H9 (cell line): Measurements from ENCODE around the gene PARVB. TPM values are rescaled to one million over a fixed set of nuclear protein-coding genes. Genes with fewer than 3 reads are reported as not detected.
A peak's percentile ranks its signal among the peaks of the same experiment; 100 is the strongest.

Source experiments
- DNase-seq: peaks from one replicate; pipeline ENCODE4 v3.0.0-alpha.2; 2017
- H2AFZ ChIP-seq: one replicate; pipeline ENCODE4 v1.6.1; 2013; ENCODE audit warnings: mild to moderate bottlenecking, low read length, control low read depth, moderate library complexity
- H2AK5ac ChIP-seq: 2 replicates; pipeline ENCODE4 v1.6.1; 2013; ENCODE audit warnings: low read length, control low read depth, mixed read lengths; ENCODE audit not compliant: insufficient read length
- H2BK120ac ChIP-seq: one replicate; pipeline ENCODE4 v1.6.1; 2013; ENCODE audit warnings: low read depth, mild to moderate bottlenecking, low read length, control low read depth, inconsistent platforms; ENCODE audit not compliant: poor library complexity, severe bottlenecking
- H2BK12ac ChIP-seq: 2 replicates; pipeline ENCODE4 v1.6.1; 2013; ENCODE audit warnings: low read length, control low read depth, mixed read lengths, low read depth; ENCODE audit not compliant: insufficient read length
- H2BK15ac ChIP-seq: 2 replicates; pipeline ENCODE4 v1.6.1; 2013; ENCODE audit warnings: low read depth, low read length, control low read depth
- H2BK20ac ChIP-seq: one replicate; pipeline ENCODE4 v1.6.1; 2013; ENCODE audit warnings: low read depth, mild to moderate bottlenecking, low read length, control low read depth, inconsistent platforms; ENCODE audit not compliant: poor library complexity, severe bottlenecking
- H2BK5ac ChIP-seq: 2 replicates; pipeline ENCODE4 v1.6.1; 2013; ENCODE audit warnings: low read length, control low read depth, mixed read lengths; ENCODE audit not compliant: insufficient read length
- H3K14ac ChIP-seq: 2 replicates; pipeline ENCODE4 v1.6.1; 2013; ENCODE audit warnings: low read length, control low read depth; ENCODE audit not compliant: insufficient read depth
- H3K18ac ChIP-seq: 2 replicates; pipeline ENCODE4 v1.6.1; 2013; ENCODE audit warnings: low read depth, mild to moderate bottlenecking, mixed read lengths, low read length, control low read depth; ENCODE audit not compliant: insufficient read length
- H3K23ac ChIP-seq: 2 replicates; pipeline ENCODE4 v1.6.1; 2013; ENCODE audit warnings: low read length, control low read depth, mixed read lengths, low read depth; ENCODE audit not compliant: insufficient read length
- H3K23me2 ChIP-seq: 2 replicates; pipeline ENCODE4 v1.6.1; 2013; ENCODE audit warnings: low read depth, mild to moderate bottlenecking, mixed read lengths, low read length, control low read depth; ENCODE audit not compliant: insufficient read length, poor library complexity, severe bottlenecking
- H3K27ac ChIP-seq: 2 replicates; pipeline ENCODE4 v1.5.1; 2013; ENCODE audit warnings: low read length, control low read depth, mixed read lengths, low read depth; ENCODE audit not compliant: insufficient read length
- H3K27me3 ChIP-seq: 2 replicates; pipeline ENCODE4 v1.6.1; 2013; ENCODE audit warnings: low read length, control low read depth, inconsistent platforms; ENCODE audit not compliant: insufficient read depth
- H3K4ac ChIP-seq: 2 replicates; pipeline ENCODE4 v1.6.1; 2013; ENCODE audit warnings: low read depth, mild to moderate bottlenecking, control low read depth, inconsistent platforms, low read length, moderate library complexity
- H3K4me1 ChIP-seq: 2 replicates; pipeline ENCODE4 v1.6.1; 2013; ENCODE audit warnings: low read length, control low read depth, inconsistent platforms; ENCODE audit not compliant: insufficient read depth
- H3K4me2 ChIP-seq: 2 replicates; pipeline ENCODE4 v1.6.1; 2013; ENCODE audit warnings: low read length, control low read depth, mixed read lengths; ENCODE audit not compliant: insufficient read length, insufficient read depth
- H3K56ac ChIP-seq: 2 replicates; pipeline ENCODE4 v1.6.1; 2013; ENCODE audit warnings: low read depth, mild to moderate bottlenecking, mixed read lengths, low read length, control low read depth; ENCODE audit not compliant: insufficient read length
- H3K79me1 ChIP-seq: 2 replicates; pipeline ENCODE4 v1.6.1; 2013; ENCODE audit warnings: low read depth, mild to moderate bottlenecking, moderate library complexity, low read length, control low read depth, inconsistent platforms; ENCODE audit not compliant: insufficient read depth, poor library complexity, severe bottlenecking
- H3K79me2 ChIP-seq: 2 replicates; pipeline ENCODE4 v1.6.1; 2013; ENCODE audit warnings: low read length, control low read depth, inconsistent platforms; ENCODE audit not compliant: insufficient read depth
- H3K9ac ChIP-seq: 2 replicates; pipeline ENCODE4 v1.6.1; 2013; ENCODE audit warnings: low read length, control low read depth, mixed read lengths; ENCODE audit not compliant: insufficient read length; ENCODE audit errors: extremely low read depth
- H3K9me3 ChIP-seq: one replicate; pipeline ENCODE4 v1.6.1; 2013; ENCODE audit warnings: low read depth, low read length, inconsistent platforms; ENCODE audit not compliant: control insufficient read depth
- H3T11ph ChIP-seq: one replicate; pipeline ENCODE4 v1.6.1; 2013; ENCODE audit warnings: mild to moderate bottlenecking, low read length, control low read depth, inconsistent platforms
- H4K20me1 ChIP-seq: one replicate; pipeline ENCODE4 v1.6.1; 2013; ENCODE audit not compliant: control insufficient read depth, insufficient read length, insufficient read depth
- H4K5ac ChIP-seq: 2 replicates; pipeline ENCODE4 v1.6.1; 2013; ENCODE audit warnings: low read depth, mild to moderate bottlenecking, mixed read lengths, low read length, control low read depth; ENCODE audit not compliant: insufficient read length
- H4K8ac ChIP-seq: replicated peaks from 2 replicates; pipeline ENCODE4 v1.6.1; 2013; ENCODE audit warnings: low read length, control low read depth, mixed read lengths, low read depth; ENCODE audit not compliant: insufficient read length
- H4K91ac ChIP-seq: 2 replicates; pipeline ENCODE4 v1.6.1; 2013; ENCODE audit warnings: low read depth, mild to moderate bottlenecking, moderate library complexity, mixed read lengths, low read length, control low read depth; ENCODE audit not compliant: insufficient read length
- H3K27ac Mint-ChIP-seq, 3 experiments: 2 replicates in 2 of 3; 3 replicates in 1 of 3; pipeline ENCODE4 v1.8.0; 2020 to 2021; ENCODE audit warnings: mixed read lengths in 3 of 3, mild to moderate bottlenecking in 1 of 3, moderate library complexity in 1 of 3
- H3K27me3 Mint-ChIP-seq: 2 replicates; pipeline ENCODE4 v1.8.0; 2021; ENCODE audit warnings: low read depth, mild to moderate bottlenecking, moderate library complexity, mixed read lengths
- H3K36me3 Mint-ChIP-seq, 3 experiments: 2 replicates in 2 of 3; 3 replicates in 1 of 3; pipeline ENCODE4 v1.8.0; 2020 to 2021; ENCODE audit warnings: low read depth in 3 of 3, mixed read lengths in 3 of 3; ENCODE audit not compliant: insufficient read depth in 1 of 3
- H3K4me1 Mint-ChIP-seq, 2 experiments: 2 replicates each; pipeline ENCODE4 v1.8.0; 2020; ENCODE audit warnings: mixed read lengths in 2 of 2
- H3K4me3 Mint-ChIP-seq, 2 experiments: 2 replicates in 1 of 2; 3 replicates in 1 of 2; pipeline ENCODE4 v1.8.0; 2020 to 2021; ENCODE audit warnings: mild to moderate bottlenecking in 2 of 2, mixed read lengths in 2 of 2, moderate library complexity in 1 of 2
- H3K9me3 Mint-ChIP-seq, 2 experiments: 2 replicates in 1 of 2; 3 replicates in 1 of 2; pipeline ENCODE4 v1.8.0; 2020; ENCODE audit warnings: mild to moderate bottlenecking in 2 of 2, mixed read lengths in 2 of 2, moderate library complexity in 1 of 2
- WGBS: extraction: QIAGEN DNeasy Blood & Tissue Kit; methylation state at CpG from one replicate; pipeline ENCODE4 v1.1.7; 2013; ENCODE audit warnings: missing lambda C conversion rate, low lambda C conversion rate, mixed read lengths; ENCODE audit not compliant: insufficient read length; ENCODE audit errors: extremely low coverage; 5-methylcytosine and 5-hydroxymethylcytosine counted together
- total RNA-seq: library from RNA; stranded (reverse); gene quantifications from 2 replicates; pipeline ENCODE4 v1.2.1, GENCODE V29; 2021
- TF ChIP-seq, protein P1 (sequence below): fragments of 200-600 bp; sonication (generic); conservative IDR thresholded peaks from 3 replicates; pipeline ENCODE4 v1.8.0; 2021; ENCODE audit warnings: antibody characterized with exemption, mild to moderate bottlenecking

PARVB gene
- total RNA-seq, 1 experiment from 2014 or later = 15.6 TPM

DNA sequence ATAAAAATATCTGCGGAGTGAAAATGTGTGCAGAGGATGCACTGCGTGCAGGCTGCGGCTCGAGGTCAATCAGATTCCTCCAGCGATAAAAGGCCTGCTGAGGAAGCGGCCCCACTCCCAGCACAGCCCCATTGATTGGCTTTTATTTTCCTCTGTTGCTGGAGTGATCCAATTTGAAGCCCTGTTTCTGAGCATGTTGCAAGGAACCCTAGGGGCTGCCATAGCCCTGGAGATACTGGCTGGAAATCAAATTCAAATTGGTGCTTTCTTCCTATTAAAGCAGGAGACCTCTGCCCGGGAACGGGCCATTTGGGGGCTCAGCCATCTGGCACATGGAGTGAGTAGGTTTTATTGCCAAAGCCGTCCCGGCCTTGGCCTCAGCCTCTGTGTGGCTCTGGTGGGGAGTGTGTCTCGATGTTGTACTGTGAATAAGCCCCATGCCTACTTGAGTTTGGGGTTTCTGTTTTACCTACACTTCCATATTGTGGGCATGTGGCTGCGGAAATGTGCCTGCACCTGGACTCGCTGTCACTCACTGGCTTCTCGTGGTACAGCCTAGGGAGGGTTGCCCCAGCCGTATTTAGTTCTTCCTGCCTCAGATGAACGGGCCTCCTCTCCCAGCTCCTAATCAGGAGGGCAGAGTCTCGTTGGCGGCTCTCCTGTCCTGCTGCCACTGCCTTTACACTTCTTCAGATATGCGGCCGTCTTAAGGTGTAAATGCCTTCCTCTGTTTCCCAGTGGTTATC is 25.6 kb downstream of the PARVB start:
- no peak overlapping the region for H3K18ac ChIP-seq
- no peak overlapping the region for H3T11ph ChIP-seq
- no peak overlapping the region for H2BK5ac ChIP-seq
- no peaks in the 10 kb centered on the region for H3K23me2 ChIP-seq
- no peak for DNase-seq
- Mint-ChIP-seq H3K27ac (peak overlapping the region in 1 of 3 experiments; percentile 83; a peak in 2 of 7 replicates), H3K4me1 (peaks cover 26 to 36% of the 10 kb centered on the region in 2 experiments), H3K9me3 (no peaks in the 10 kb centered on the region), H3K36me3 (no peaks in the 10 kb centered on the region), H3K4me3 (no peak overlapping the region), H3K27me3 (peaks cover 4% of the 10 kb centered on the region; the same call in 1 of the 2 replicates)
- H3K23ac ChIP-seq = no peak overlapping the region
- H4K8ac ChIP-seq = no peak overlapping the region
- TF ChIP-seq, protein P1, sequence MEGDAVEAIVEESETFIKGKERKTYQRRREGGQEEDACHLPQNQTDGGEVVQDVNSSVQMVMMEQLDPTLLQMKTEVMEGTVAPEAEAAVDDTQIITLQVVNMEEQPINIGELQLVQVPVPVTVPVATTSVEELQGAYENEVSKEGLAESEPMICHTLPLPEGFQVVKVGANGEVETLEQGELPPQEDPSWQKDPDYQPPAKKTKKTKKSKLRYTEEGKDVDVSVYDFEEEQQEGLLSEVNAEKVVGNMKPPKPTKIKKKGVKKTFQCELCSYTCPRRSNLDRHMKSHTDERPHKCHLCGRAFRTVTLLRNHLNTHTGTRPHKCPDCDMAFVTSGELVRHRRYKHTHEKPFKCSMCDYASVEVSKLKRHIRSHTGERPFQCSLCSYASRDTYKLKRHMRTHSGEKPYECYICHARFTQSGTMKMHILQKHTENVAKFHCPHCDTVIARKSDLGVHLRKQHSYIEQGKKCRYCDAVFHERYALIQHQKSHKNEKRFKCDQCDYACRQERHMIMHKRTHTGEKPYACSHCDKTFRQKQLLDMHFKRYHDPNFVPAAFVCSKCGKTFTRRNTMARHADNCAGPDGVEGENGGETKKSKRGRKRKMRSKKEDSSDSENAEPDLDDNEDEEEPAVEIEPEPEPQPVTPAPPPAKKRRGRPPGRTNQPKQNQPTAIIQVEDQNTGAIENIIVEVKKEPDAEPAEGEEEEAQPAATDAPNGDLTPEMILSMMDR = no peak
- H3K4me2 ChIP-seq = no peak overlapping the region
- no peak overlapping the region for H3K4ac ChIP-seq
- H3K4me1 ChIP-seq = 0 out of 2 replicates have a peak, but pooled peaks cover 2% of the 10 kb centered on the region
- no peak overlapping the region for H2BK15ac ChIP-seq
- H4K5ac ChIP-seq = no peak overlapping the region
- H3K9ac ChIP-seq = no peak overlapping the region
- no peak overlapping the region for H2AK5ac ChIP-seq
- no CpG with 5 or more reads among the region's 20 CpGs for WGBS
- H3K27ac ChIP-seq = no peak overlapping the region
- H3K56ac ChIP-seq = no peak overlapping the region
- H2BK12ac ChIP-seq = no peak overlapping the region
- no peak overlapping the region; the same call in 1 of the 2 replicates for H3K14ac ChIP-seq
- no peaks in the 10 kb centered on the region for H3K79me2 ChIP-seq
- no peak overlapping the region for H2BK120ac ChIP-seq
- no peaks in the 10 kb centered on the region for H3K27me3 ChIP-seq
- no peaks in the 10 kb centered on the region for H3K9me3 ChIP-seq
- H2AFZ ChIP-seq = no peak overlapping the region
- H4K20me1 ChIP-seq = no peaks in the 10 kb centered on the region
- H3K79me1 ChIP-seq = no peaks in the 10 kb centered on the region
- H4K91ac ChIP-seq = no peak overlapping the region
- no peak overlapping the region for H2BK20ac ChIP-seq
